SK-N-MC (cell line): ENCODE data around the gene LYPD1.

Experiments
- EZH2 ChIP-seq: fragments of 200-600 bp; sonication (generic); IDR thresholded peaks from one replicate; pipeline ENCODE4 v1.6.1; 2017; ENCODE audit warnings: antibody characterized with exemption
- POLR2AphosphoS5 ChIP-seq: IDR thresholded peaks from 2 replicates; pipeline ENCODE4 v1.6.1; 2012; ENCODE audit warnings: mild to moderate bottlenecking, low read depth, low read length, borderline replicate concordance

GRCh38 chr2:132656266-132656975 is 13.6 kb downstream of the LYPD1 start:
- TF ChIP-seq EZH2: no peak
- no peak for TF ChIP-seq POLR2AphosphoS5
